Stimulated activated naive CD8-positive, alpha-beta T cell treated with anti-CD3 and anti-CD28 coated beads, Interleukin-15, Interleukin-2, amounts not matched to agents 100 ng/mL and 50 ng/mL, for 24 hours (primary cell): ENCODE measurements around the gene PSMC3IP.

Experiments used
- H3K27ac Mint-ChIP-seq: one replicate; pipeline ENCODE4 v1.8.0; 2021; ENCODE audit warnings: mild to moderate bottlenecking, mixed read lengths
- H3K27me3 Mint-ChIP-seq: one replicate; pipeline ENCODE4 v1.8.0; 2021; ENCODE audit warnings: mixed read lengths
- H3K36me3 Mint-ChIP-seq: one replicate; pipeline ENCODE4 v1.8.0; 2021; ENCODE audit warnings: low read depth, mixed read lengths
- H3K4me1 Mint-ChIP-seq: one replicate; pipeline ENCODE4 v1.8.0; 2021; ENCODE audit warnings: low read depth, mixed read lengths
- H3K4me3 Mint-ChIP-seq: one replicate; pipeline ENCODE4 v1.8.0; 2021; ENCODE audit warnings: mild to moderate bottlenecking, mixed read lengths
- H3K9me3 Mint-ChIP-seq: one replicate; pipeline ENCODE4 v1.8.0; 2021; ENCODE audit warnings: mixed read lengths

Gene PSMC3IP

DNA sequence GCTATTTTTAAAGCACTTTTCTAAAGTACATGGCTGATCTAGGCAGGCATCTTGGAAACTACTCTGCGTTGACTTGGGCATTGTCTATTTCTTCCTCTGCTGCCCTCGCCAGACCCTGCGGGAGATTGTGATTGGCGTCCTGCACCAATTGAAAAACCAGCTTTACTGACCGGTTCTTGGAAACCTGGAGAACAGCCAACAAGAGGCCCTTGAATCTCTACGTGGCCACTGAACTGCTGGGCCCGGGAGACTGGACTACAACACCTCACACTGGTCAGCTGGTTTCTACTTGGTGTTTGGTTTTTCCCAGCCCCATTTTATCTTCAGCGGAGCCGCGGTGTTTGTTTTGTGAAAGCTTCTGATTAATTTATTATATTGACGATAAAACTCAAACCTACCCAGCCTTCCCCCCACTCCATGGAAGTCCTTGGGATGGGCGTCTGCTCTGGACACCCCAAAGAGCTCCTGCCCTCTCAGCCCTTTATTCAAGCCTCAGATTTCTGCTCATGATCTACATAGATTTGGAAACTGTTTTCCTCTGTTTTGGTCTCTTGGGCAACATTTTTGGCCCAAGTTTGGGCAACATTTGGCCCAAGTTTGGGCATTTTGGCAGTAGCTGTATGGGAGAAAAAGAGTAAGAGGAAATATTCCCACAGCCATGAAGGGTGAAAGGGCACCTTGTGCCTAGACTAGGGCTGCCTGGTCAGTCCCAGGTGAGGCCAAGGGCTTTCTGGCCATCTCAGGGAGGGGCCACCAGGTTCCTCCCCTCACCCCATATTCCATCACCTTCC, 5.9 kb downstream of the PSMC3IP start:
- no peak overlapping the region for H3K4me3 Mint-ChIP-seq
- no peaks in the 10 kb centered on the region for H3K9me3 Mint-ChIP-seq
- H3K36me3 Mint-ChIP-seq: peaks cover 84% of the 10 kb centered on the region
- no peak overlapping the region for H3K27ac Mint-ChIP-seq
- H3K4me1 Mint-ChIP-seq: peaks cover 53% of the 10 kb centered on the region
- no peaks in the 10 kb centered on the region for H3K27me3 Mint-ChIP-seq

DNA sequence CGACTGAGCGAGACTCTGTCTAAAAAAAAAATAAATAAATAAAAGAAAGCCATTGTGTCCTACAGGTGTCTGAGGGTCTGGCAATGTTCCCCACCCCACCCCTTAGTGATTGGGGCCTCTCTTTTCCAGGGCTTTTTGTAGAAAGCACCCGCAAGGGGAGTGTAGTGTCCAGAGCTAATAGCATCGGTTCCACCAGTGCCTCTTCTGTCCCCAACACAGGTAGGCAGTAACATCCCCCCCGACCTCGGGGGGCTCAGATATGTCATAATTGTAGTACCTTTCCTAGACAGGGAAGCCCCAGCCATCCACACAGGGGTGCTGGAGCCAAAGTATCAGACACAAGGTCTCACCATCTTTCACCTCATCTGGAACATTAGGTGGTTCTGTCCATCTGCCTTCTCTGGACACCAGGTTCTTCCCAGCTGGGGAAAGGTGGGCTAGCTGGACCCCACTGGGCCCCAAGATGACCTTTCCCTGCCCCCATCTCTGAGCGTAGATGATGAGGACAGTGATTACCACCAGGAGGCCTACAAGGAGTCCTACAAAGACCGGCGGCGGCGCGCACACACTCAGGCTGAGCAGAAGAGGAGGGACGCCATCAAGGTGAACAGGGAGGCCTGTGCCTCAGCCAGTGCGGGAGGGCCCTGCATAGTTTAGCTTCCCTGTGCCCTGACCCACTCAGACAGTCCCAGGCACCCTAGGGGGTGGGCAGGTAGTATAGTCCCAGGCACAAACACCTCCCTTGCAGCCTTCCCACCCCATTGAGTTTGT, 9.0 kb downstream of the PSMC3IP start:
- Mint-ChIP-seq H3K4me1 (peaks cover 44% of the 10 kb centered on the region), H3K4me3 (peak overlapping the region; percentile 97), H3K27ac (peak overlapping the region; percentile 49), H3K36me3 (peaks cover 61% of the 10 kb centered on the region), H3K27me3 (no peaks in the 10 kb centered on the region), H3K9me3 (no peaks in the 10 kb centered on the region)

DNA sequence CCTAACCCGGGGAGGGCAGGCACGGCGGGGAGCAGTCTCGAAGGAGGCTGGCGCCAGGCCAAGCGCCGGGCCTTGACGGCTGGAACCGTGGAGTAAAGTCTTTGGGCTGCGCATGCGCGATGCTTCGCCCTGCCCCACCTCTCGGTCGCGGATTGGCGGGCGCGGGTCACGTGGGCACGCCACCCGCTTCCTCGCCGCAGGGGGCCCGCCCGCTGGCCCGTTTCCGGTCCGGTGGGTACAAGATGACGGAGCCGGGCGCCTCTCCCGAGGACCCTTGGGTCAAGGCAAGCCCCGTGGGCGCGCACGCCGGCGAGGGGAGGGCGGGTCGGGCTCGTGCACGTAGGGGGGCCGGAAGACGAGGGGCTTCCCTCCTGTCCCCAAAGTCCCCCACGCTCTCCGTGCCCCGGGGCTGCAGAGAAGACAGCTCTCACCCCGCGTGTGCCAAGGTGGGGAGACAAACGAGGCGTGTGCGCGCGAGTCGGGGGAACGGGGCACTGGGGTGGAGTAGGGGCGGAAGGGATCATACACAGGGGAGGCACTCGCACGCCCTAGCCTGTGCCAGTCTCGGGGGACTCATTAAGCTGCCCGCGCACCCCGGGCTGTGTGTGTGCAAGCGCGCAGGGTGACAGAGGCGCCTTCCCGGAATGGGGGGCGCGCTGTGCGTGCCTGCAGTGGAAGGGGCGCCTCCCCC, 10.5 kb downstream of the PSMC3IP start, which contains the start of gene MLX:
Gene MLX, plus strand, starts transcription at position 218 of the 691 bp plus-strand sequence. Its CDS starts 25 bp downstream, at position 243.
- Mint-ChIP-seq H3K4me3 (peak within 1 kb of the TSS; percentile 97), H3K9me3 (no peaks in the 10 kb centered on the region), H3K36me3 (peaks cover 54% of the 10 kb centered on the region), H3K4me1 (peaks cover 50% of the 10 kb centered on the region), H3K27me3 (no peaks in the 10 kb centered on the region), H3K27ac (peak within 1 kb of the TSS; percentile 97)

DNA sequence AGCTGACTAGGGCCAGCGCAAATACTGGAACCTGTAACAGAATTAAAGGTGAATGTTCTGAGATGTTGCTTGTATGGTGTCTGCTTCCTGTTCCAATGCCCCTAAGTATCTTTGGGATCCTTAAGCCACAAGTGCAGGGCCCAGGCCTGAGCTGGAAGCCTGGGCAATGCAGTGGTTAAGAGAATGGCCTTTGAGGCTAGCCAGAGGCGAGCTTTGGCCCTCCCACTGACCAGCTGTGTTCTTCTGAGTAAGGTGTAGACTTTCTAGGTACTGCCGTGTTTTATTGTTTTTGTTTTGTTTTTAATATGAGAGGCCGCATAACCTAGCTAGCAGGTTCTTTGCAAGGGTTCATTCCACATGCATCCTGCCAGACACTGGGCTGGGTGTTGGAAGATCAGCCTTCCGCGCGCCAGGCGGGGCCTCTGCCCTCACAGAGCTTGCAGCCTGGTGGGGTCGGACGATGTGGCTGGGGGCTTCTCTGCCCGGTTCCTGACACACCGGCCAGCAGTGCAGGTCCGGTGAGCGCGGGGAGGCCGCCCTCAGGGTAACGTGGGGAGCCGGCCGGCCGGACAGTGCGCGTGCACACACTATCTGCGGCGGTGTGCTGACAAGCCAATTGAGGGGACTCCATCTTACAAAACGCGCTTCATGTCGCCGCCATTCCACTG, 11.2 kb downstream of the PSMC3IP start:
- H3K27me3 Mint-ChIP-seq: no peaks in the 10 kb centered on the region
- H3K27ac Mint-ChIP-seq: peak overlapping the region; percentile 97
- H3K9me3 Mint-ChIP-seq: no peaks in the 10 kb centered on the region
- peak overlapping the region; percentile 97 for H3K4me3 Mint-ChIP-seq
- peaks cover 53% of the 10 kb centered on the region for H3K4me1 Mint-ChIP-seq
- peaks cover 47% of the 10 kb centered on the region for H3K36me3 Mint-ChIP-seq

DNA sequence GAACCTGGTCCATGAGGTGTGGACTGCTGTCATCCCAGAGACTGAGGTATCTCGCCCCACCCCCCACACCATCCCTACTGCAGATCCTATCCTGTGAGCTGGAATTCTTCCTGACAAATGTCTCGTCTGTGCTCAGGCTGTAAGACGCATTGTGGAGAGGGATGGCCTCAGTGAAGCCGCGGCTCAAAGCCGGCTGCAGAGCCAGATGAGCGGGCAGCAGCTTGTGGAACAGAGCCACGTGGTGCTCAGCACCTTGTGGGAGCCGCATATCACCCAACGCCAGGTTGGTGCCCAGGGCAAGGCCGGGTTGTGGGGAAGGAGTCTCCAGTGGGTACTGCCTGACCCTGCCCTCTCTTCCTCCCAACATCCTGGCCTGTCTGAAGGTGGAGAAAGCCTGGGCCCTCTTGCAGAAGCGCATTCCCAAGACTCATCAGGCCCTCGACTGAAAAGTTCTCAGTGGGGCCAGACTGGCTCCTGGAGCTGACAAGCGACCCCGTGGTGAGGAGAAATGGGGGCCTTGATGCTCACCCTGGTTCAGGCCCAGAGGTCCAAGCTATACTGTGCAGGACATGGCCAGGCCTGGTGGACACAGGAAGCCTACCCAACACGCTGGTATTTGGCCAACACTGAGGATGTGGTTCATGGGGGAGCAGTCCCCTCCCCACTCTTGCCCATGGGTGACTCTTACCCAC, 11.9 kb downstream of the PSMC3IP start:
- Mint-ChIP-seq H3K36me3 (peaks cover 41% of the 10 kb centered on the region), H3K9me3 (no peaks in the 10 kb centered on the region), H3K4me3 (no peak overlapping the region), H3K27ac (peak overlapping the region; percentile 97), H3K4me1 (peaks cover 57% of the 10 kb centered on the region), H3K27me3 (no peaks in the 10 kb centered on the region)

DNA sequence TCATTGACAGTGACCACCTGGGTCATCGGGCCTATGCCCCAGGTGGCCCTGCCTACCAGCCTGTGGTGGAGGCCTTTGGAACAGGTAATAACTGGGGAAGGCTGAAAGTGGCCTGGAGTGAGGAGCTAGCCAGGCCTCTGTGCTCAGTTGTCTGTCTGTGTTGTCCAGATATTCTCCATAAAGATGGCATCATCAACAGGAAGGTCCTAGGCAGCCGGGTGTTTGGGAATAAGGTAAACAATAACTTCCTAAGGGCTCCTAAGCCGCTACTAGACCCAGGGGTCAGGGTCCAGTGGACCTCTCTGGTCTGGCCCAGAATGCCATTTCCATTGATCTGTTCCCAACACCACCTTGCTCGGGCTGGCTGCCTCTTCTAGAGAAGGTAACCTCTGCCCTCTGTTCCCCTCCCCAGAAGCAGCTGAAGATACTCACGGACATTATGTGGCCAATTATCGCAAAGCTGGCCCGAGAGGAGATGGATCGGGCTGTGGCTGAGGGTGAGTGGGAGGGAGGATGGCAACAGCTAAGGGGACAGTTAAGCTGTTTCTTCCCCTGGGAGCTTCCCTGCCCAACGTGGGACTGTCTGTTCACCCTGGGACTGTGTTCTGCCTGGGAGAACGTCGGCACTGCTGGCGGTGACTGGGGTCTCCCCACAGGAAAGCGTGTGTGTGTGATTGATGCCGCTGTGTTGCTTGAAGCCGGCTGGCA, 12.6 kb downstream of the PSMC3IP start:
- H3K4me1 Mint-ChIP-seq: peaks cover 56% of the 10 kb centered on the region

DNA sequence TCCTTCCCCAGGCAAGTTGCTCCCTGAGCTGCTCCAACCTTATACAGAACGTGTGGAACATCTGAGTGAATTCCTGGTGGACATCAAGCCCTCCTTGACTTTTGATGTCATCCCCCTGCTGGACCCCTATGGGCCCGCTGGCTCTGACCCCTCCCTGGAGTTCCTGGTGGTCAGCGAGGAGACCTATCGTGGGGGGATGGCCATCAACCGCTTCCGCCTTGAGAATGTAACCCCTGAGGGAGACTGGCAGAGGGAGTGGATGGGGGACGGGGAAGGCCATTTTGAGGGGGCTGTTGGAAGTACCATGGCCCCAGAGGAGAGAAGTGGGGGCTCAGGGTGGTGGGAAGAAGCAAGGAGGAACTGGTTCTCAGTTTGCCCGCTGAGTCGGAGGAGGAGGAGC, 13.6 kb downstream of the PSMC3IP start:
- H3K4me1 Mint-ChIP-seq: peaks cover 47% of the 10 kb centered on the region
- no peaks in the 10 kb centered on the region for H3K27me3 Mint-ChIP-seq
- H3K36me3 Mint-ChIP-seq: peaks cover 26% of the 10 kb centered on the region

More for the DNA sequence above, 12.6 kb downstream of the PSMC3IP start:
- Mint-ChIP-seq H3K36me3 (peaks cover 36% of the 10 kb centered on the region), H3K9me3 (no peaks in the 10 kb centered on the region), H3K27ac (peak overlapping the region; percentile 58), H3K27me3 (no peaks in the 10 kb centered on the region), H3K4me3 (peak overlapping the region; percentile 20)

DNA sequence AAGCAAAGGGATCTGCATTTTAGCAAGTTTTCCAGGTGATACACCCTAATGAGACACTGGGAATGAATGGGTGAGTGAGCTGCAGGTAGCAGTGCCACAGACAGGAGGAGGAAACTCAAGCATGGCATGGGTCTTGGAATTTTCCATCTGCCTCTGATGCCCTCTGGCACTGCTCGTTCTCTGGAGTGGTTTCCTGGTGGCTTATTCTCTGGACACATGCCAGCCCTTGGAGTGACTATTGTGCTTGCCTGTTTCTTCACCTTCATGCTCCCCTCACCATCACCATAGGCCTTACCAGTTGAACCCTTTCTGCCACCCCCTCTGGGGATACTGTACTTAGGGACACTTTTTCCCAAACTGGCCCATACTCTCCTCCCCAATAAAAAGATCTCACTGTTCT, 14.0 kb downstream of the PSMC3IP start:
- H3K36me3 Mint-ChIP-seq: peaks cover 21% of the 10 kb centered on the region
- peaks cover 43% of the 10 kb centered on the region for H3K4me1 Mint-ChIP-seq
- no peaks in the 10 kb centered on the region for H3K9me3 Mint-ChIP-seq
- H3K27ac Mint-ChIP-seq: peak overlapping the region; percentile 92
- peak overlapping the region; percentile 95 for H3K4me3 Mint-ChIP-seq
- H3K27me3 Mint-ChIP-seq: no peaks in the 10 kb centered on the region

More for the DNA sequence above, 13.6 kb downstream of the PSMC3IP start:
- Mint-ChIP-seq H3K27ac (peak overlapping the region; percentile 92), H3K9me3 (no peaks in the 10 kb centered on the region), H3K4me3 (peak overlapping the region; percentile 95)

DNA sequence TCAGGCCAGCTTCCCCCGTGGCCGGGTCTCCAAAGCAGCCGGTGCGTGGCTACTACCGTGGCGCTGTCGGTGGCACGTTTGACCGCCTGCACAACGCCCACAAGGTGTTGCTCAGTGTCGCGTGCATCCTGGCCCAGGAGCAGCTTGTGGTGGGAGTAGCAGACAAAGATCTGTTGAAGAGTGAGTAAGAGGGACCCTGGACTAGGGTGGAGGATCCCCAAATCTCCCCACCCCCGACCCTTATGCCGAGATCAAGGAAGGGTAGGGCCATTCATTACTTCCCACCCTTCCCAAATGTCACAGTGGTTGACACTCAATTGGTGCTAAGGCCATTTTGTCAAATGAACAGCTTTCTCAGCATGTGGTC, 14.4 kb downstream of the PSMC3IP start:
- H3K36me3 Mint-ChIP-seq: peaks cover 19% of the 10 kb centered on the region
- peak overlapping the region; percentile 95 for H3K4me3 Mint-ChIP-seq
- H3K4me1 Mint-ChIP-seq: peaks cover 41% of the 10 kb centered on the region
- no peaks in the 10 kb centered on the region for H3K9me3 Mint-ChIP-seq
- H3K27me3 Mint-ChIP-seq: no peaks in the 10 kb centered on the region
- H3K27ac Mint-ChIP-seq: peak overlapping the region; percentile 92

DNA sequence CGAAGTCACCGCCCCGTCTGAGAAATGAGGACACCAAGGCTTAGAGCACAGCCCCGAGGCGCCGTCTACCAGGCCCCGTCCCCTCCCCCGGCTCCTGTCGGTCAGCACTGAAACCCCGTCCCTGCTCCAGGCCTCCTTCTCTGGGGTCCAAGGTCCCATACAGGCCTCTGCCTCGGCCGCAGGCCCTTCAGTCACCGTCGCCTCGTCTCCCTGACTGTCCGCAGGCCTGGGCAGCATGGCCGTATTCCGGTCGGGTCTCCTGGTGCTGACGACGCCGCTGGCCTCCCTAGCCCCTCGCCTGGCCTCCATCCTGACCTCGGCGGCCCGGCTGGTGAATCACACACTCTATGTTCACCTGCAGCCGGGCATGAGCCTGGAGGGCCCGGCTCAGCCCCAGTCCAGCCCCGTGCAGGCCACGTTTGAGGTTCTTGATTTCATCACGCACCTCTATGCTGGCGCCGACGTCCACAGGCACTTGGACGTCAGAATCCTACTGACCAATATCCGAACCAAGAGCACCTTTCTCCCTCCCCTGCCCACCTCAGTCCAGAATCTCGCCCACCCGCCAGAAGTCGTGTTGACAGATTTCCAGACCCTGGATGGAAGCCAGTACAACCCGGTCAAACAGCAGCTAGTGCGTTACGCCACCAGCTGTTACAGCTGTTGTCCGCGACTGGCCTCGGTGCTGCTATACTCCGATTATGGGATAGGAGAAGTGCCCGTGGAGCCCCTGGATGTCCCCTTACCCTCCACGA, 15.0 kb downstream of the PSMC3IP start:
- no peaks in the 10 kb centered on the region for H3K9me3 Mint-ChIP-seq
- H3K27me3 Mint-ChIP-seq: no peaks in the 10 kb centered on the region
- H3K4me1 Mint-ChIP-seq: peaks cover 37% of the 10 kb centered on the region
- peaks cover 14% of the 10 kb centered on the region for H3K36me3 Mint-ChIP-seq
- H3K4me3 Mint-ChIP-seq: peak overlapping the region; percentile 95
- peak overlapping the region; percentile 92 for H3K27ac Mint-ChIP-seq

DNA sequence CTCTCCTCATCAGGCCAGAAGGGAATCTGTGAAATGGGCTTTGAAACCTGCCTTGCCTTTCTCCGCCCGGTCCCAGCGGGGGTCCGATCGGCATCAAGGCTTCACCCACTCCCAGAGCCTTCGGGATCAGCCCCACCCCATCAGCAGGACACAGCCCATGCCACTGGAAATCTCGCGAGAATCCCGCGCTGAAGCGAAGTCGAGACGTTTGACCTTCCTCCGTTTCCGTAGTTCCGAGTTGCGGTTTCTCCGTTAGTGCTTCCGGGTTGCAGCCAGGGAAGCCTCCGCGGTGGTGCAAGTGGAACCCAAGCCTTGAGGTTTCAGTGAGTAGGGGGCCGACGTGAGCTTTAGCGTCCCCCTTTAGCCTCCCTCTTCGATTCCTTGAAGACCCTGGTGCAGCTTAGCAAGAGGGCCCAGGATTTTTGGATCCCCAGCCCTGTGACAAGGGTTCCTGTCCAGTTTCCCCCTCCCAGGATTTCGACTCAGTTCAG, 15.6 kb downstream of the PSMC3IP start, which contains the start of gene COASY:
Gene COASY, plus strand, starts transcription at position 252 of the 491 bp plus-strand sequence. CDS start 475 bp downstream, outside the sequence.
- peaks cover 14% of the 10 kb centered on the region for H3K36me3 Mint-ChIP-seq
- H3K27me3 Mint-ChIP-seq: no peaks in the 10 kb centered on the region
- H3K4me3 Mint-ChIP-seq: peak within 1 kb of the TSS; percentile 95
- no peaks in the 10 kb centered on the region for H3K9me3 Mint-ChIP-seq
- peak within 1 kb of the TSS; percentile 92 for H3K27ac Mint-ChIP-seq
- H3K4me1 Mint-ChIP-seq: peaks cover 35% of the 10 kb centered on the region

DNA sequence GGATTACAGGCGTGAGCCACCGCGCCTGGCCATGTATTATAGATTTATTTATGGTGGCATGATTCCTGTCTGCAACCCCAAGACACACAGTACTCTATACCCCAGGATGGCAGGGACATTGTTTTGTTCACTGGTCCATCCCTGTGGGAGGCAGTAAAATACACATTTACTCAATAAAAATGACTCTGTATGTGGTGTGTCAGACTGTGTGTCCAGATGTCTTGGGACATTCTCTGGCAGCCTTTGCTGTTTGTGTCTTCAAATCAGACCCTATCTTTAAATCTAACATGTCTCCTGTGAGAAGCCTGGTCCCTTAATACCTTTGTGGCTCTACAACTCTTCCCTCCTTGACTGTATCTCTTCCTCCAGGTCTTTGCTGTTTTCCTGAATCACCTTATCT, 17.3 kb downstream of the PSMC3IP start:
- Mint-ChIP-seq H3K9me3 (no peaks in the 10 kb centered on the region), H3K27me3 (no peaks in the 10 kb centered on the region), H3K36me3 (peaks cover 10% of the 10 kb centered on the region), H3K27ac (peak overlapping the region; percentile 7), H3K4me1 (peaks cover 36% of the 10 kb centered on the region), H3K4me3 (no peak overlapping the region)

DNA sequence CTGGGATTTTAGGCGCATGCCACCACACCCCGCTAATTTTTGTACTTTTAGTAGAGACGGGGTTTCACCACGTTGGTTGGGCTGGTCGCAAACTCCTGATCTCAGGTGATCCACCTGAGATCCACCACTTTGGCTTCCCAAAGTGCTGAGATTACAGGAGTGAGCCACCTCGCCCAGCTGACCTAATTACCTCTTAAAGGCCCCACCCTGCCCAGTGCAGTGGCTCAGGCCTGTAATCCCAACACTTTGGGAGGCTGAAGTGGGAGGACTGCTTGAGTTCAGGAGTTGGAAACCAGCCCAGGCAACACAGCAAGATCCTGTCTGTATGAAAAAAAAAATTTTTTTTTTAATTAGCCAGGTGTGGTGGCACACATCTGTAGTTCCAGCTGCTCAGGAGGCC, 18.5 kb downstream of the PSMC3IP start:
- peaks cover 10% of the 10 kb centered on the region for H3K36me3 Mint-ChIP-seq
- H3K9me3 Mint-ChIP-seq: no peaks in the 10 kb centered on the region
- peaks cover 39% of the 10 kb centered on the region for H3K4me1 Mint-ChIP-seq
- H3K27ac Mint-ChIP-seq: no peak overlapping the region
- no peaks in the 10 kb centered on the region for H3K27me3 Mint-ChIP-seq
- no peak overlapping the region for H3K4me3 Mint-ChIP-seq
